ENCODE results near the gene RCOR3.

DNA sequence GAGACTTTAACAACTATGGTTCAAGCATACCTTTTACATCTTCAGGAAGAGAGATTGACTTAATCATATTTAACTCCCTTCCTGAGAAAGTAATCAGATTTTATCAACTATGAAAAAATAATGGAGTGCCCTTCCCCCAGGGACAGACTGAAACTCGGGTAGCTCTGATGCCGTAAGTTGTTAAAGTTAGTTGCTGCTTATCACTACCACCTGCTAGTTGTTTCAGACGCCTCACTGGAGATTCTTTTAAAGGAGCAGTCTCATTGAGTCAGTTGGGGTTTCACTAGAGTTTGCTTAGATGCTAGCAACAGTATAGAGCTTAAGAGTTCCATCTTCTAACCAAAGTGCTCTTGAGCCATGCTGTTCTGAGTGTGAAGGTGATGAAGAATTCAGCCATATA, 50.5 kb downstream of the RCOR3 start:
- TF ChIP-seq POLR2A (IDR thresholded peaks at IDR 0.05) (no peak), EP300 (IDR thresholded peaks at IDR 0.05) (no peak)
- TF ChIP-seq, protein P1, sequence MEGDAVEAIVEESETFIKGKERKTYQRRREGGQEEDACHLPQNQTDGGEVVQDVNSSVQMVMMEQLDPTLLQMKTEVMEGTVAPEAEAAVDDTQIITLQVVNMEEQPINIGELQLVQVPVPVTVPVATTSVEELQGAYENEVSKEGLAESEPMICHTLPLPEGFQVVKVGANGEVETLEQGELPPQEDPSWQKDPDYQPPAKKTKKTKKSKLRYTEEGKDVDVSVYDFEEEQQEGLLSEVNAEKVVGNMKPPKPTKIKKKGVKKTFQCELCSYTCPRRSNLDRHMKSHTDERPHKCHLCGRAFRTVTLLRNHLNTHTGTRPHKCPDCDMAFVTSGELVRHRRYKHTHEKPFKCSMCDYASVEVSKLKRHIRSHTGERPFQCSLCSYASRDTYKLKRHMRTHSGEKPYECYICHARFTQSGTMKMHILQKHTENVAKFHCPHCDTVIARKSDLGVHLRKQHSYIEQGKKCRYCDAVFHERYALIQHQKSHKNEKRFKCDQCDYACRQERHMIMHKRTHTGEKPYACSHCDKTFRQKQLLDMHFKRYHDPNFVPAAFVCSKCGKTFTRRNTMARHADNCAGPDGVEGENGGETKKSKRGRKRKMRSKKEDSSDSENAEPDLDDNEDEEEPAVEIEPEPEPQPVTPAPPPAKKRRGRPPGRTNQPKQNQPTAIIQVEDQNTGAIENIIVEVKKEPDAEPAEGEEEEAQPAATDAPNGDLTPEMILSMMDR (IDR thresholded peaks at IDR 0.05), result no peak

Measured in tibial nerve (tissue), 4 donors.